Measurements from ENCODE around the gene CCT5.

CCT5 gene

DNA sequence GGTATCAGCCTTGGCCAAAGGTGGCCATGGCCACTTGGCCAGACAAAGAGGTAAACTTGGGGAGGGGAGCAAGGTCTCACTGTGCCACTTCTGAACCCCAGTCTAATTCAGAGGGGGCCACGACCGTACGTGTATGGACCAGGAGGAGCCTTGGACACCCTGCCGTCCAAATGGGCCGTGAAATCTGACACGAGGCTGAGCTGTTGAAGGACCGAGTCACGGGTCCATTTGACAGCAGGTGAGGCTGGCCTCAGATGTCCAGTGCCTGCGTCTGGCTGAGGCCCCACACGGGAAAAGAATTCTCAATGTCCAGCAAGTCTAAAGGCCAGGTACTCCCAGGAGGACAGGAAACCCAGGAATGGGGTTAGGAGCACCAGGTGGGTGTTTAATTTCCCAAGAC lies 39.9 kb downstream of the CCT5 start:
- TF ChIP-seq, protein P1, sequence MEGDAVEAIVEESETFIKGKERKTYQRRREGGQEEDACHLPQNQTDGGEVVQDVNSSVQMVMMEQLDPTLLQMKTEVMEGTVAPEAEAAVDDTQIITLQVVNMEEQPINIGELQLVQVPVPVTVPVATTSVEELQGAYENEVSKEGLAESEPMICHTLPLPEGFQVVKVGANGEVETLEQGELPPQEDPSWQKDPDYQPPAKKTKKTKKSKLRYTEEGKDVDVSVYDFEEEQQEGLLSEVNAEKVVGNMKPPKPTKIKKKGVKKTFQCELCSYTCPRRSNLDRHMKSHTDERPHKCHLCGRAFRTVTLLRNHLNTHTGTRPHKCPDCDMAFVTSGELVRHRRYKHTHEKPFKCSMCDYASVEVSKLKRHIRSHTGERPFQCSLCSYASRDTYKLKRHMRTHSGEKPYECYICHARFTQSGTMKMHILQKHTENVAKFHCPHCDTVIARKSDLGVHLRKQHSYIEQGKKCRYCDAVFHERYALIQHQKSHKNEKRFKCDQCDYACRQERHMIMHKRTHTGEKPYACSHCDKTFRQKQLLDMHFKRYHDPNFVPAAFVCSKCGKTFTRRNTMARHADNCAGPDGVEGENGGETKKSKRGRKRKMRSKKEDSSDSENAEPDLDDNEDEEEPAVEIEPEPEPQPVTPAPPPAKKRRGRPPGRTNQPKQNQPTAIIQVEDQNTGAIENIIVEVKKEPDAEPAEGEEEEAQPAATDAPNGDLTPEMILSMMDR (IDR thresholded peaks at IDR 0.05) = no peak

GRCh38 chr5:10290438-10290837 lies 40.4 kb downstream of the CCT5 start:
- TF ChIP-seq, protein P1 (IDR thresholded peaks at IDR 0.05) = no peak

GRCh38 chr5:10291692-10292339 lies 41.7 kb downstream of the CCT5 start:
- TF ChIP-seq, protein P1 (IDR thresholded peaks at IDR 0.05) = no peak

GRCh38 chr5:10293907-10294662 lies 44.0 kb downstream of the CCT5 start:
- TF ChIP-seq, protein P1 (IDR thresholded peaks at IDR 0.05) = no peak

DNA sequence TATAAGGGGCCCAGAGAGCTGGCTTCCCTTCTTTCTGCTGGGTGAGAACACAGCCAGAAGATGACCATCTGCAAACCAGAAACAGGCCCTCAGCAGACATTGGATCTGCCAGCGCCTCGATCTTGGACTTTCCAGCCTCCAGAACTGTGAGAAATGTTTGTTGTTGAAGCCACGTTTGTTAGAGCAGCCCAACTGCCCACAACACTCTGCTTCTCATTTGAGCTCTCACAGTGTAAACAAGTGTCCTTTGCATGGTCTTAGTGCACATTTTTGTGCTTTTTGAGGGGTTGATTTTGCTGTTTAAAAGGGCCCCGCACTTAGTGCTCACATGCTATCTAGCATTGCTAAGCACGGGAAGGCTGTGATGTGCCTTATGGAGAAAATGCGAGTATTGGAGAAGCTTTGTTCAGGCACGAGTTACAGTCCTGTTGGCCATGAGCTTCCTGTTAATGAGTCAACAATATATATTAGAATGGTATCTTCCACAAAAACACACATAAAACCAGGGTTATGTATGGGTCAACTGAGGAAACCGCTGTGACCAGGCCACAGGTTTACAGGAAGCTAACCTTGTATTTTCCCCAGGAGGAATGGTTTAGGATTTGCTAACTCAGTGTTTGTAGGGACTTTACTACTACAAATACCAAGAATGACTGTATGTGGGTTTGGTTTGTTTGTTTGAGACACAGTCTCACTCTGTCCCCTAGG lies 45.7 kb downstream of the CCT5 start:
- TF ChIP-seq, protein P1 (IDR thresholded peaks at IDR 0.05) = no peak

DNA sequence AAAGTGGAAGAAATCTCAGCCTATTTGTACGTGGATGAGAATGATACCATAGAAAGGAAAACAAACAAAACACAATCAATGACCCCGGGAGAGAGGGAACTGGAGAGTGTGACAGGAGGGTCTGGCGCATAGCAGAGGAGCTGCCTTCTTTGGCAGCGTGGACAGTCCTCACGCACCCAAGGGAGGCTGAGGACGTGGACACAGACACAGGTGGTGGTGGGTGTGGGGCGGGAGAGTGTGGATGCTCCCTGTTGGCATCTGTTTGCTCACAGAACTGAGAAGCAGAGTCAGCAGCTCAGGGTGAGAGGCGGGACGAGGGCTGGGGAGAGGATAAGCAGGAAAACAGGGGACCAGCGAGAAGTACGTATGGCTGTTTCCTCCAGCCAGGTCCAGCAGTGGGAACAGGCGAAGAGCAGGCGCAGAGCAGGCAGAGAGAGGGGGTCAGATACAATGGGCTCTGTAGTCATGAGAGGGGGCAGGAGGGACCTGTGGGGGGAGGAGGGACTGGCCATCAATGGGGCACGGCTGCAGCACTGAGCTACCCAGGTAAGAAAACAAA lies 47.6 kb downstream of the CCT5 start:
- TF ChIP-seq, protein P1 (IDR thresholded peaks at IDR 0.05) = no peak

GRCh38 chr5:10300246-10300645 lies 50.2 kb downstream of the CCT5 start:
- TF ChIP-seq, protein P1 (IDR thresholded peaks at IDR 0.05) = no peak
